ENCODE data around the gene PNLIPRP2.

The PNLIPRP2 gene

GRCh38 chr10:116655568-116655967, 34.8 kb downstream of the PNLIPRP2 start:
- no peak for DNase-seq (ENCODE audit: low read depth in 2 of 2)

GRCh38 chr10:116656044-116656443, 35.3 kb downstream of the PNLIPRP2 start:
- DNase-seq (ENCODE audit: low read depth in 2 of 2) = no peak

GRCh38 chr10:116657863-116658551, 37.3 kb downstream of the PNLIPRP2 start:
- DNase-seq (ENCODE audit: low read depth in 2 of 2) = no peak

GRCh38 chr10:116659049-116659670, 38.4 kb downstream of the PNLIPRP2 start:
- DNase-seq (ENCODE audit: low read depth in 2 of 2) = no peak

DNA sequence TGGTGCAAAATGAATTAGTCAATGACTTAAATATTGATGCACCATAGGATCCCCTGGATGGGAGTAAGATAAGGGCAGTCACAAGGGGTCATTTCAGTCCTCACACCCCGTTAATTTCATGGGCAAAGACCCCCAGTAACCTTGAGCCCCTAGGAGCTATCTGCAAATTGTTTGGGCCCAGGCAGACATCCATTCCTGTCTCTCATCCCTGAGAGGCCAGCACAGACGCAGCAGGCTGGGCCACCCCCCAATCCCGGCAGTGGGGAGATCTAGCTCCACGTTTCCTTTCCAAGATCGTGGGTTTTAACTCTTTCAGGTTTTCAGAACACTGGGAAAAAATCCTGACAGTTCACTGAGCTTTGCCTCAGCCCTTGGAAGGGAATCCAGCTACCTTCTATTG, 40.1 kb downstream of the PNLIPRP2 start:
- DNase-seq (ENCODE audit: low read depth in 2 of 2) = no peak

GRCh38 chr10:116663342-116663741, 42.6 kb downstream of the PNLIPRP2 start:
- no peak for DNase-seq (ENCODE audit: low read depth in 2 of 2)

DNA sequence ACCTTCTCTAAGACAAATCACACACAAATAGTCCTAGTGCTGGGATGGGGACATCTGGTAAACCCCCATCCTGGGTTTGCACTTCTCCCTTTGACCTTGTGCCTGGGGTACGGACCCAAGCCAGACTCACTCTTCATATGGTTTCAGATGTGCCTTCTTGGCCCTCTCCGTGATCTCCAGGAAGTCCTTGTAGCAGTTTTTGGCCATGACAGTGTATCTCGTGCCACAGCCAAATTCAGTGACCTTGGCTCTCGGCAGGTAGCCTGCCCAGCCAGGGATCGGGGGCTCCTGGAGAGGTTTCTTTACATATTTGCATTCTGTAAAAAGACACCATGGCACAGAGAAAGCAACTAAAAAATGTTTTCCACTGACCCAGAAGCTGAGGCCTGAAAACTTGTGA, 43.9 kb downstream of the PNLIPRP2 start:
- DNase-seq (ENCODE audit: low read depth in 2 of 2) = no peak

DNA sequence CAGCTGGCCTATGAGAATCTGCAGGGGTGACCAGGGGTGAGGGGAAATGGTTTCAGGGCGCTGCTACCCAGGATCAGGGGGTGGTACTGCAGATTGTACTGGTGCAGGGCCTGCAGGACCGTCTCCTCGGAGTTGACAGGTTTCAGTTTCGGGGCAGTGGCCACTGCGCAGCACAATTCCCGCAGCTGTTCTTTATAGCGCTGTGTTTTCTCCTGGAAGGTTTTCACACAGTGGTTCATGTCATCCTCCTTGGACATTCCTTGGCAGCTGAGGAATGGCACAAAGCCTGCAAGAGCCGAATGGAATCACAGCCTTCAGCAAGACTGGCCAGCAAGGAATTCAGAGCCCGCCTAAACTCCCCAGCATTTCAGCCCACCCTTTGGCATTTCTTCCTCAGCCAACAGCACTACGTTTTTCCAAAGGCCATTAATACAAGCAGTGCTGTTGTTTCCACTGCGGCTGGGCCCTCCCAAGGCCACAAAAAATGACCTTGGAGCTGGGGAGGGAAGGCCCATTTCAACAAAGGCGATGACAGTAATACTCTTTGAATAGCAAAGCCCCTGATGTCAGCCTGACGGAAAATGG, 44.9 kb downstream of the PNLIPRP2 start:
- DNase-seq (ENCODE audit: low read depth in 2 of 2) = no peak

DNA sequence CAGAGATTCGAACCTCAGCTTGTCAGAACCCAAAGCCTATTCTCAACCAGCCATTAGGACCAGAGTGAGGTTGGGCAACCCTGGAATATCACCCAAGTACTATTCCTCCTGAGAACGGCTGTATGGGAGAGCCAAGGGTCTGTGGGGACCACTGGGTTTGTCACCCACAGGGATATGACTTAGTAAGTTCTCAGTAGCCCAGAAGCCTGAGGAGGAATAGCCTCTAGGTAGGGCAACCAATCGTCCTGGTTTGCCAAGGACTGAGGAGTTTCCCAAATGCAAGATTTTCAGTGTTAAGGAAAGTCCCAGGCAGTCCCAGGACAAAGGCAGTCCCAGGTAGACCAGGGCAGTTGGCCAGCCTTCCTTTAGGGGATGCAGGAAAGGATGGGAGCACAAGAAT, 46.7 kb downstream of the PNLIPRP2 start:
- DNase-seq (ENCODE audit: low read depth in 2 of 2) = no peak

- DNase-seq (ENCODE audit: low read depth in 2 of 2) = no peak
Measured at GRCh38 chr10:116668018-116668417, 47.3 kb downstream of the PNLIPRP2 start.

- no peak for DNase-seq (ENCODE audit: low read depth in 2 of 2)
Measured at GRCh38 chr10:116668446-116668845, 47.7 kb downstream of the PNLIPRP2 start.

GRCh38 chr10:116669080-116669479, 48.3 kb downstream of the PNLIPRP2 start:
- DNase-seq (ENCODE audit: low read depth in 2 of 2) = no peak

GRCh38 chr10:116669832-116670644, 49.3 kb downstream of the PNLIPRP2 start:
- DNase-seq (ENCODE audit: low read depth in 2 of 2) = no peak

GRCh38 chr10:116670706-116671105, 50.0 kb downstream of the PNLIPRP2 start:
- no peak for DNase-seq (ENCODE audit: low read depth in 2 of 2)

DNA sequence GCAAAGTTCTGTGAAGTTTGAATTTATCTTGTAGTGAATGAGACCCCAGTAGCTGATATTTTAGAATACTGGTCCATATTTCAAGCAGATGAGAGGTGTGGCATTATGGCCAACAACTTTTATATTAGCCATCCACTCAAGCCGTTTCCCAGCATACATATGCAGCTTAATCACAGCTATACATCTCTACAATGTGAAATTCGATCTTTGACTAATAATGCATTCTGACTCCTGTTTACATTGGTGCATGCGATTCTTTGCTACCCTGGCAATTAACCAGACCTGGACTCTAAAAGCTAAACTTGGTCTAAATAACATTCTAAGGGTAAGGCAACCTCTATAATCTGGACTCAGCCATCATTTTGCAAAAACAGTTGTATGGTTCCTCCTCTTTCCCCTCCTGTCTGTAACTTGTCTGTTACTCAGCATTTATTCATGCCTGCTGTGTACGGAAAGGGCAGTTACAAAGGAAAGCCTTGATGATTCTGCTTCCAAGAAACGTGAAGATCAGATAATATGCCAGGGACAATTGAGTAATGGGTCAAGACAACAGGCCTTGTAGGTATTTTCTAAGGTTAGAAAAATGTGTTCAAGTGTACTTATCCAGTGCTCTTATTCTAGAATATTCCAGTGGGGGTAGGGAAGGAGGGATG, 50.6 kb downstream of the PNLIPRP2 start:
- peak in 1 of 2 experiments; percentile 16 for DNase-seq (ENCODE audit: low read depth in 2 of 2)

DNA sequence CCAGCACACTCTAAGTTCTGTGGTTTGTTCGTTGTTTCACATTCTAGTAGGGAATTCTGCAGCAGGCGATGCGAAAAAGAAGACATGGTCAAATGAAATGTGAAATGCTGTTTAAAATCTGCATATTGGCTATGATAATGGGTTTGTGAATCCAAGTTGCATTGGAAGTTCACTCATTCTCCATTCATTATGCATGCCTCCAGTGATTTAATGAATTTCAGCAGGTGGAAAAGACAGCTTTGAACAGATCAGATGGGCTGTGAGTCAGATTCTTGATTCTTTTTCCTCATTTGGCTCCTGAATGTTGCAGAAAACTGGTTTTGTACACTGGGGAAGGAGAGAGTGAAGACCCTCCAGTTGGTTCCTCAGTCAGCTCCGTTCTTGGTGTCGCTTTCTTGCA, 52.1 kb downstream of the PNLIPRP2 start:
- DNase-seq (ENCODE audit: low read depth in 2 of 2) = no peak

GRCh38 chr10:116673866-116674265, 53.1 kb downstream of the PNLIPRP2 start:
- DNase-seq (ENCODE audit: low read depth in 2 of 2) = no peak

GRCh38 chr10:116674901-116675423, 54.2 kb downstream of the PNLIPRP2 start:
- DNase-seq (ENCODE audit: low read depth in 2 of 2) = no peak

DNA sequence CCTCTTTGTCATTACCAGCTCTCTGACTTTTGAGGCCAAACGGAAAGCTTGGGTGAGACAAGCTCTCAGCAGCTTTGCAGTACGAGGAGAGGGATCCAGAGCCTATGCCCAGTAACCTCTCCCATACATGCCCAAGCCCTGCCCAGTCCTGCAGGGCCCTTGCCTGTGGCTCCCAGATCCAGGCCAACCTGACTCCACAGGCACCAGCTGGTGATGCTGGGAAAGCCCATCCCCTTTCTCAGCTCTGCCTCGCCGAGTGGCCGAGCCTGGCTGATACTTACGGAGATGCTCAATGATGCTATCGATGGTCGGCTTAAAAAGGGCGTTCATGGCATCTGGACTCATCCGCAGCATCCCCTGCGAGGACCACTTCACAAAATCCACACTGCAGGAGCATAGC, 55.4 kb downstream of the PNLIPRP2 start:
- no peak for DNase-seq (ENCODE audit: low read depth in 2 of 2)

DNA sequence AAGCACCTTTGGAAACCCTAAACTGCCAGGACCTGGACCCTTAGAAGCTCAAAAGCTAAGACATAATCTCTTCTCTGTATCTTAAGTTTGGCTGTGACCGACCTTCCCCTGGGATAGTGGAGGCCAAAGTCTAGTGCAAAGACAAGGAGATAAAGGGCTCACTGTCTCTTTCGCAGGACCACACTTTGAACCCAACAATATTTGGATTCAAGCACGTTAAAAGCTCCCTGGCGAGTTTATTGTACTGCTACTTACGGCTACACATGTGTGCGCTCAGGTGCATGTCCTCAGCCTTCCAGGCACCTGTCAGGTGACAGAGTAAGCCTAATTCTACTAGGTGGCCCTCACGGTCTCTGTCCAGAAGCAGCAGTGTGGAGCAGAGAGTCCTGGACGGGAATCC, 55.9 kb downstream of the PNLIPRP2 start:
- no peak for DNase-seq (ENCODE audit: low read depth in 2 of 2)

- no peak for DNase-seq (ENCODE audit: low read depth in 2 of 2)
Measured at GRCh38 chr10:116679351-116679750, 58.6 kb downstream of the PNLIPRP2 start.

DNA sequence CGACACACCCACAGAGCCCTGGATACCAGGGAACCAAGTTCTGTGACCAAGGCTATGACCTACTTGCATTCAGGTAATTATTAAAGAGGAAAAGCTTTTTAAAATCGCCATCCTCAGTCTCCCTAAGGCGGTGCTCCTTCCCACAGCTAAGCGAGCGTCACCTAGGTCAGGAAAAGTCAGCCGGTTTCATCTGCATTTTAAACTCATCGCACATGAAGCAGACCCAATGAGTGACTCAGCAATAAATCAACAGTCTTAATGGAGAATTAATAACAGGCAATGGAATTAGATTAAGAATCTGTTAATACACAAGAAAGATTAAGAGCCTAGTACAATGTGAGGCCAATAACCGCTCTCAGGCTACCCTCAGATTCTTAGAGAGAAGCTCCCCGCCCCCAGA, 62.4 kb downstream of the PNLIPRP2 start:
- no peak for DNase-seq (ENCODE audit: low read depth in 2 of 2)

Data from fibroblast of skin of left quadriceps (primary cell).